ENCODE results near the gene FGD6. TPM values are rescaled to one million over a fixed set of nuclear protein-coding genes. Genes with fewer than 3 reads are reported as not detected.
A peak's percentile ranks its signal among the peaks of the same experiment; 100 is the strongest.
"Not testable (repeated sequence)": the region's sequence is repeated elsewhere in the genome, so short reads cannot be mapped to it uniquely, and the experiment has no call there.

Gene FGD6
- total RNA-seq, 1 experiment from 2014 or later = 2.2 TPM

- no peak for DNase-seq (ENCODE audit: extremely low read depth, low read depth)
Measured at GRCh38 chr12:95206916-95207315, 10.4 kb downstream of the FGD6 start.

- no peak for DNase-seq (ENCODE audit: extremely low read depth, low read depth)
Measured at GRCh38 chr12:95205685-95206084, 11.6 kb downstream of the FGD6 start.

- DNase-seq (ENCODE audit: extremely low read depth, low read depth) = no peak
Measured at GRCh38 chr12:95205016-95205624, 12.1 kb downstream of the FGD6 start.

DNA sequence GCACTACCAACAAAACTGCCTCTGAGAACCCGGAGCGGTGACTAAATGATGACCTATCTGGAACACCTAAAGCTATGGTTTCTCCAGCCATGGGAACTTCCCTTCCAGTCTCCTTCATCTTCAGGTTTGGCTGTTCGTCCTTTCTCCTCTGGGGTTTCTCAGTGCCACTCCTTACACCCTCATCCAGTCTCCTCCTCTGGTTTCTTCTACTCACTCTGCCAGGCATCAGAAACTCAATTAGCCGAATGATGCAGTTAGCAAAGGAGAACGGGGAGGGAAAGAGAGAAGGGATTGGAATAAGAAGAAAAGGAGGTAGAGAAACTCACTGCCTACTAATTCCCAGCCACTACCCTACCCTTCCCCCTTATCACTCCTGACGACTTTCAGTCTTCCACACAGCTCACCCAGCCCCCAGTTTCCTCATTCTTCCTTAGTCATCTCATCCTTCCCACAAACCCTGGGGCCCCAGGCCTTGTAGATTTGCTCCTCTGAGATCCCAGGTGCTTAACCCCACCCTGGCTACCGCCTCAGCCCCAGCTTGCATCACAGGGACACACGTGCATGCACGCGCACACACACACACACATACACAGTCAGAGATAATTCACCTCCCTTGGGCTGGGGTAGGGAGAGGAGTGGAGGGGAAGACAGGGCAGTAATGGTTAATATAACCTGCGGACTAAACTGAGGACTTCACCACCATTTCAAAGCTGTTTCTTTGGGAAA lies 13.0 kb downstream of the FGD6 start:
- DNase-seq (ENCODE audit: extremely low read depth, low read depth) = peak; percentile 56

DNA sequence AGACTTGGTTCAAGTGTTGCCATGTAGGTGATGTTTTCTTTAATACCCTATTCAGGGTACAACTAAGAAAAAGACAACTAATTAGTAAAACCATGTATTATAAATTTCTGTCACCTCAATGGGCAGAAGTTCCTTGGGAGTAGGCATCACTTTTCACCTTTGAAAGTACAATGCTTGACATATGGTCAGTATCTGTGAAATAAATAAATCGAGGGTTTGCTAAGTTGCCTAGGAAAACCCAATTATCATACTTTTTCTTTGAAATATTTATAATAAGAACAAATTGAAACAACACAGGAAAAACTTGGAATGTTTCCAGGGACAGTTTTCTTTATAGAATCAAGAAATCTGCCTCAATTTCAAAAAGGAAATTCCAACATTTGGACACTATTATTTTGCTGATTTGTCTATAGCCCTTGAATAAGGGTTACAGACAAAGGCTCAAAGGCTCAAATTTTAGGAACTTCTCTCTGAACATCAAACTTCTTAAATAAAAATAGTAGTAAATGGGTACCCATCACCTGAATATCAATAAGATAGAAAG lies 13.7 kb downstream of the FGD6 start:
- DNase-seq (ENCODE audit: extremely low read depth, low read depth) = no peak

- DNase-seq (ENCODE audit: extremely low read depth, low read depth) = no peak
Measured at GRCh38 chr12:95202691-95203486, 14.4 kb downstream of the FGD6 start.

DNA sequence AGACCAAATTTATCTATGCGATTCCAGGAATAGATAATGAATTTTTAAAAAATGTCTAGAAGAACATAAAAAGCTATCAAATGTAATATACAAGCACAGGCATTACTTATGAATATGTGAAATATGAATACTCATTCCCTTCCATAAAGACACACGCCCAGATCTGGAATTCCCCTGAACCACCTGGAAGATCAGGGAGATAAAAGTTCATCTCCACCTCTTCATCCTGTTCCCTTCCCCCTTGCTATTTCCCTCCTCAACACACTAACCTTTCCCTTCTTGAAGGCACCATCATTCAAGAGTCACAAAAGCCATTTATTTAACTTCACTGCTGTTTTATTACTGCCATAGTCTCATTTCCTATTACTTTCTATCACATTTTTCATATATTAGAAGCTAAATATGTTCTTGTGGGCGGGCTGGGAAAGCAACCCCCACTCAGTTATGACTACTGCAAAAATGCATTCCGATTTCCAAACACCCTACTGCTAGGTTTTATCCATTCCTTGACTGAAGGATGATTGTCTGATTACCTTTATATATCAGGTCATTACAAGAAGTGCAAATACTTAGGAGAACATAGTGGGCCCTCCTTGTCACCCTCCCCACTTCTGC lies 16.1 kb downstream of the FGD6 start:
- no peak for DNase-seq (ENCODE audit: extremely low read depth, low read depth)

- DNase-seq (ENCODE audit: extremely low read depth, low read depth) = no peak
Measured at GRCh38 chr12:95200128-95200894, 17.0 kb downstream of the FGD6 start.

- DNase-seq (ENCODE audit: extremely low read depth, low read depth) = no peak
Measured at GRCh38 chr12:95198914-95199313, 18.4 kb downstream of the FGD6 start.

DNA sequence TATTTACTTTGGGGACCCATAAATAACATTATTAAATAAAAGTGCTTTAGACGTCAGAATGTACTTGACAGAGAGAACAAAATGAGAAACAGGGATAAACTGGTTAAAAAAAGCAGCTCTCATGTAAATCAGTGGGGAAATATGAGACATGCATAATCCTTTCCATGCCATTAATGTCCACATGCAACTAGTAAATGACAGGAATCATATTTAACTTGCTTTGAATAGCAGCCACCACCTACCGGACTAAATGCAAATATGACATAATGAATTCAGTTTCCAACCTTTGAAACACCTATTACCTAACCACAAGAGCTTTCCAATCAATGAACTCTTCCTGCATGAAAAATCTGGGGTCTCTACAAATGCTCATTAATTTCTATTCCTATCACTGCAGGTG lies 19.6 kb downstream of the FGD6 start:
- DNase-seq (ENCODE audit: extremely low read depth, low read depth) = no peak

DNA sequence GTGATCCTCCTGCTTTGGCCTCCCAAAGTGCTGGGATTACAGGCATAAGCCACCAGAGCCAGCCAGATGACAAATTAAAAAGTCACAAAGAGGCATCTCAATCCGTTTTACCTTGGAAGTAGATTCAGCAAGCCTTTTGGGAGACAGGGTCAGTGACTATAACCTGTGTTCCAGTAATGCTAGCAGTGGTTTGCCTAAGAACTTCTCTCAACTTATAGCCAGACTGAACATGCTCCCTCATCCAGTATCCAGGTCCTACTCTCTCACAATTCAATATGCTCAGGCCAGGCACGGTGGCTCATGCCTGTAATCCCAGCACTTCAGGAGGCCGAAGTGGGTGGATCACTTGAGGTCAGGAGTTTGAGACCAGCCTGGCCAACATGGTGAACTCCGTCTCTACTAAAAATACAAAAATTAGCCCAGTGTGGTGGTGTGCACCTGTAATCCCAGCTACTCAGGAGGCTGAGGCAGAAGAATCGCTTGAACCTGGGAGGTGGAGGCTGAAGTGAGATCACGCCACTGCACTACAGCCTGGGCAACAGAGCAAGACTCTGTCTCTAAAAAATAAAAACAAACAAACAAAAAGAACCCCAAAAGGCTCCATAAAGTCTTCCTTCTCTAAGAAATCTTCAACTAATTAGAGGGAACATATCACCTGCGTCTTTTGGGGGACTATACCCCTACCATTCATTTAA lies 20.2 kb downstream of the FGD6 start:
- DNase-seq (ENCODE audit: extremely low read depth, low read depth) = not testable (repeated sequence)

- no peak for DNase-seq (ENCODE audit: extremely low read depth, low read depth)
Measured at GRCh38 chr12:95195122-95195521, 22.1 kb downstream of the FGD6 start.

- no peak for DNase-seq (ENCODE audit: extremely low read depth, low read depth)
Measured at GRCh38 chr12:95193139-95193538, 24.1 kb downstream of the FGD6 start.

DNA sequence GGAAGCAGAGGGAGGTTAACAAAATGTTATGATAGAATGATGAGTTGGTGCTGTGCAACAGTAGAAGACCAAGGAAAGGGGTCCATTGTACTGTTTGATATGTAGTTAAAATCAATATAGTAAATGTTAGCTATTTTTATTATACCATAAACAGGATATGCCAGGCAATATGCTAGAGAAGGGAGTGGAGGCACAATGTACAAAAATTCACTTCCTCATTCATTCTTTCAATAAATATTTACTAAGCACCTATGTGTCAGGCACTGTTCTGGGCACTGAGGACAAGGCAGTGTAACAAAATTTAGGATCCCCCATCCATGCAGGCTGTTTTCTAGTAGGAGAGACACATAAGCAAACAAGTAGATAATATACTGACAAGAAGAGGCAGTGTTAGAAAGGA lies 25.0 kb downstream of the FGD6 start:
- DNase-seq (ENCODE audit: extremely low read depth, low read depth) = no peak

GRCh38 chr12:95191060-95191696 lies 26.1 kb downstream of the FGD6 start:
- no peak for DNase-seq (ENCODE audit: extremely low read depth, low read depth)

DNA sequence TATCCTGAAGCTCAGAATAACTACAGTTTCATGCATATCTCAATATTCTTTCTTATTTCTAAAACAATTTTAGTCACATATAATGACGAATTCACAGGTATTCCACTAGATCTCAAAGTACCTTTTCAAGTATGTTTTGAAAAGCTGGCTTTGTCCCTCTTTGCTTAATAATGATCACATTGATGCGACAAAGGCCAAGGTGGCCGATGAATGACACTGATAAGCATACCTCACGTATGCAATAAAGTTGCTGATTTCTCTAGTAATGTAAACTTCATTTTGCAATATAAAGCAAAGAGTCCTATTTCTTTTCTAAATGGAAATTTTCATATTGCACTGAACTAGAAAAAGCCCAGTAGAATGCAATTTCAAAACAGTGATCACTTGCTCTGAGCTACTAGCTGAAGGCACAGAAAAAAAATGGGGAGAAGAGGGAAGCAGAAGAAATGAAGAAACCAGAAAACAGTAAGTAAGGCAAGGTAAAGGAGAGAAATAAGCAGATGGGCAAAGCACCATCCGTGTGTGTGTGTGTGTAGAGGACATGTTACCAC lies 29.3 kb downstream of the FGD6 start:
- no peak for DNase-seq (ENCODE audit: extremely low read depth, low read depth)

- DNase-seq (ENCODE audit: extremely low read depth, low read depth) = no peak
Measured at GRCh38 chr12:95185854-95186253, 31.4 kb downstream of the FGD6 start.

- DNase-seq (ENCODE audit: extremely low read depth, low read depth) = no peak
Measured at GRCh38 chr12:95185072-95185471, 32.2 kb downstream of the FGD6 start.

GRCh38 chr12:95184121-95184520 lies 33.1 kb downstream of the FGD6 start:
- no peak for DNase-seq (ENCODE audit: extremely low read depth, low read depth)
